HPDE6-E6E7 (cell line): ENCODE results near the gene APH1A.
"Not testable (repeated sequence)": the region's sequence is repeated elsewhere in the genome, so short reads cannot be mapped to it uniquely, and the experiment has no call there.

Experiments
- DNase-seq: peaks from one replicate; pipeline ENCODE4 v3.0.0; 2011; ENCODE audit warnings: missing footprints; ENCODE audit errors: extremely low spot score

Gene APH1A

GRCh38 chr1:150268705-150269403, at the start of gene APH1A:
TSS of gene APH1A (minus strand) at chr1:150269016. CDS start at chr1:150268810, 206 bp downstream.
- peak; percentile 98 for DNase-seq

- DNase-seq: not testable (repeated sequence)
Observed at GRCh38 chr1:150314691-150315090, 45.9 kb upstream of the APH1A start.

GRCh38 chr1:150311762-150312161, 42.9 kb upstream of the APH1A start:
- no peak for DNase-seq

- DNase-seq: no peak
Observed at GRCh38 chr1:150309758-150310508, 41.1 kb upstream of the APH1A start.

GRCh38 chr1:150308585-150308984, 39.8 kb upstream of the APH1A start:
- DNase-seq: not testable (repeated sequence)

- DNase-seq: no peak
Observed at GRCh38 chr1:150302902-150303301, 34.1 kb upstream of the APH1A start.

- no peak for DNase-seq
Observed at GRCh38 chr1:150302338-150302737, 33.5 kb upstream of the APH1A start.

- DNase-seq: no peak
Observed at GRCh38 chr1:150299716-150300115, 30.9 kb upstream of the APH1A start.

GRCh38 chr1:150295476-150295875, 26.7 kb upstream of the APH1A start:
- DNase-seq: no peak

GRCh38 chr1:150293433-150294253, 24.8 kb upstream of the APH1A start, which contains the start of gene MRPS21:
TSS of gene MRPS21 (plus strand) at chr1:150293861. CDS start at chr1:150294367, 506 bp downstream.
- peak; percentile 80 for DNase-seq

GRCh38 chr1:150288822-150289221, 20.0 kb upstream of the APH1A start:
- DNase-seq: no peak

- no peak for DNase-seq
Observed at GRCh38 chr1:150288382-150288781, 19.6 kb upstream of the APH1A start.

GRCh38 chr1:150283260-150283659, 14.4 kb upstream of the APH1A start:
- no peak for DNase-seq

GRCh38 chr1:150282558-150282958, 13.7 kb upstream of the APH1A start:
- no peak for DNase-seq

GRCh38 chr1:150281758-150282557, 13.1 kb upstream of the APH1A start, which contains the start of gene CIART:
TSS of gene CIART (plus strand) at chr1:150282554. CDS start at chr1:150283268, 714 bp downstream.
- DNase-seq: peak; percentile 99

GRCh38 chr1:150281221-150281757, 12.5 kb upstream of the APH1A start:
- no peak for DNase-seq

GRCh38 chr1:150280138-150280707, 11.4 kb upstream of the APH1A start:
- no peak for DNase-seq

GRCh38 chr1:150273311-150273710, 4.5 kb upstream of the APH1A start:
- DNase-seq: no peak

- DNase-seq: no peak
Observed at GRCh38 chr1:150271291-150271959, 2.6 kb upstream of the APH1A start.

- no peak for DNase-seq
Observed at GRCh38 chr1:150269451-150269850, 635 bp upstream of the APH1A start.
